Gastrocnemius medialis (tissue), 4 donors: Measurements from ENCODE around the gene MYOCD.

Experiments used
- POLR2A ChIP-seq, 2 donors: fragments of 450-650 bp; IDR thresholded peaks; one replicate each; pipeline ENCODE4 v1.6.1; 2017; ENCODE audit warnings: antibody characterized with exemption in 2 of 2, mild to moderate bottlenecking in 2 of 2, moderate library complexity in 2 of 2
- TF ChIP-seq, protein P1 (sequence below), 5 experiments: fragments of 450-650 bp in 3 of 5; fragments of 200-600 bp in 2 of 5; sonication (generic) in 2 of 5; IDR thresholded peaks in 4 of 5; conservative IDR thresholded peaks in 1 of 5; 1 replicate in 4 of 5; 2 replicates in 1 of 5; pipeline ENCODE4 v1.5.1; 2016 to 2019; ENCODE audit warnings: antibody characterized with exemption in 5 of 5, mild to moderate bottlenecking in 3 of 5, moderate library complexity in 3 of 5

DNA sequence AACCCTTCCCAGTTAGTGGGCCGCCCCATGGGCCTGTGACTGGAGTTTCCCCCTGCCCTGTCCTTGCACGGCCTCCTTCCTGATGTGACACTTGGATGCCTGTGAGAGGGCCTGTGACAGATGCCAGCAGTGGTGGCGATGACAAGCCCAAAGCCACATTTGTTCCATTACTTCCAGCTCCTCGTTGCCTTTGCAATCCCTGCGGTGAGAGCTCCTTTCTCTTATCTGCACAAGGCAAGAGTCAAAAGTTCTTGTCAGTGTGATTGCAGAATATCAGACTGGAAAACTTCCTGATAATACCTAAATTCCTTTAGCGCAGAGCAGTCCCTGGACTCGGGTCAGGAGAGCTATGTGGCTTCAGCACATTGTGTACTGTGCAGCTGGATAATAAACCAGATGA lies 69.2 kb downstream of the MYOCD start:
- TF ChIP-seq, protein P1, sequence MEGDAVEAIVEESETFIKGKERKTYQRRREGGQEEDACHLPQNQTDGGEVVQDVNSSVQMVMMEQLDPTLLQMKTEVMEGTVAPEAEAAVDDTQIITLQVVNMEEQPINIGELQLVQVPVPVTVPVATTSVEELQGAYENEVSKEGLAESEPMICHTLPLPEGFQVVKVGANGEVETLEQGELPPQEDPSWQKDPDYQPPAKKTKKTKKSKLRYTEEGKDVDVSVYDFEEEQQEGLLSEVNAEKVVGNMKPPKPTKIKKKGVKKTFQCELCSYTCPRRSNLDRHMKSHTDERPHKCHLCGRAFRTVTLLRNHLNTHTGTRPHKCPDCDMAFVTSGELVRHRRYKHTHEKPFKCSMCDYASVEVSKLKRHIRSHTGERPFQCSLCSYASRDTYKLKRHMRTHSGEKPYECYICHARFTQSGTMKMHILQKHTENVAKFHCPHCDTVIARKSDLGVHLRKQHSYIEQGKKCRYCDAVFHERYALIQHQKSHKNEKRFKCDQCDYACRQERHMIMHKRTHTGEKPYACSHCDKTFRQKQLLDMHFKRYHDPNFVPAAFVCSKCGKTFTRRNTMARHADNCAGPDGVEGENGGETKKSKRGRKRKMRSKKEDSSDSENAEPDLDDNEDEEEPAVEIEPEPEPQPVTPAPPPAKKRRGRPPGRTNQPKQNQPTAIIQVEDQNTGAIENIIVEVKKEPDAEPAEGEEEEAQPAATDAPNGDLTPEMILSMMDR (IDR thresholded peaks at IDR 0.05 in 4 of 5, conservative IDR thresholded peaks at IDR 0.05 in 1 of 5) = no peak
- TF ChIP-seq POLR2A (IDR thresholded peaks at IDR 0.05) = no peak
